ENCODE results near the gene ANKRD33.

DNA sequence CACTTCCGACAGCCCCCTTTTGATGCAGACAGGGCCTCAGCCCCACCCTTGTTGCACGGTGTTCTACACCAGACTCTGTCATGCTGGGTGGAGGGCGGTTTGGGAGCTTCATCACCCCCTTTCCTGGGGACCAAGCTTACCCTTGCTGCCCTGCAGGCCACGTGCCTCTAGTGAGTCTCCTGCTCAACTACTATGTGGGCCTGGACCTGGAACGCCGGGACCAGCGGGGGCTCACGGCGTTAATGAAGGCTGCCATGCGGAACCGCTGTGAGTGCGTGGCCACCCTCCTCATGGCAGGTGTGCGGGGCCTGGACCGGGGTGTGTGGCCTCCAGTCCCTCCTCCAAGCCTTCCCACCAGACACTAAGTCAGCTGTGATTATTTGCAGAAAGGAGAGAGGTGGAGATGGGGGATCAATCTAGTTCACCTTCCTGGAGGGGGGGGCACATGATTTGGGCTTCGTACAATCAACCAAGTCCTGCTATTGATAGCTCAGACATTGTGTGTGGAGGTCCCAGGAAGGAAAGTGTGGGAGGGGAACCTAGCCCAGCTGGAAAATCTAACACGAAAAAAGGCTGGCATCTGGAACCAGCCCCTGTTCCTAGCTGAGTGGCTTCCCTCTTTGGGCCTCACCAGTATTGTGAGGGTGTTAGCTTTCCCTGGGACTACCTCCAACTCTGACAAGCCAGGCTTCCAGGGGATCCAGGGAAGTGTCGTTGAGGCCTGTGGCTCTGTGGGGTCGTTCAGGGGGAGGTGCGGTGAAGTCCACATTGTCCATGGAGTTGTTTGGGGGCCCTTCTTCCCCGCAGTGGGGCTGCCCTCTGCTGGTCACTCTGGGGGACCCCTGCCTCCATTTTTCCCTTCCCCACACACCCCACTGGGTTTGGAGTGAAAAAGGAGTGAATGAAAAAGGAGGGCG, 1.6 kb downstream of the ANKRD33 start:
- TF ChIP-seq, protein P1, sequence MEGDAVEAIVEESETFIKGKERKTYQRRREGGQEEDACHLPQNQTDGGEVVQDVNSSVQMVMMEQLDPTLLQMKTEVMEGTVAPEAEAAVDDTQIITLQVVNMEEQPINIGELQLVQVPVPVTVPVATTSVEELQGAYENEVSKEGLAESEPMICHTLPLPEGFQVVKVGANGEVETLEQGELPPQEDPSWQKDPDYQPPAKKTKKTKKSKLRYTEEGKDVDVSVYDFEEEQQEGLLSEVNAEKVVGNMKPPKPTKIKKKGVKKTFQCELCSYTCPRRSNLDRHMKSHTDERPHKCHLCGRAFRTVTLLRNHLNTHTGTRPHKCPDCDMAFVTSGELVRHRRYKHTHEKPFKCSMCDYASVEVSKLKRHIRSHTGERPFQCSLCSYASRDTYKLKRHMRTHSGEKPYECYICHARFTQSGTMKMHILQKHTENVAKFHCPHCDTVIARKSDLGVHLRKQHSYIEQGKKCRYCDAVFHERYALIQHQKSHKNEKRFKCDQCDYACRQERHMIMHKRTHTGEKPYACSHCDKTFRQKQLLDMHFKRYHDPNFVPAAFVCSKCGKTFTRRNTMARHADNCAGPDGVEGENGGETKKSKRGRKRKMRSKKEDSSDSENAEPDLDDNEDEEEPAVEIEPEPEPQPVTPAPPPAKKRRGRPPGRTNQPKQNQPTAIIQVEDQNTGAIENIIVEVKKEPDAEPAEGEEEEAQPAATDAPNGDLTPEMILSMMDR (IDR thresholded peaks at IDR 0.05): no peak
- no peak for TF ChIP-seq POLR2A (IDR thresholded peaks at IDR 0.05)

Measured in esophagus squamous epithelium (tissue), 4 donors.